ENCODE measurements around the gene CLDN24. TPM values are rescaled to one million over a fixed set of nuclear protein-coding genes. Genes with fewer than 3 reads are reported as not detected.

Gene CLDN24
- total RNA-seq, 1 experiment from 2014 or later, result not detected

DNA sequence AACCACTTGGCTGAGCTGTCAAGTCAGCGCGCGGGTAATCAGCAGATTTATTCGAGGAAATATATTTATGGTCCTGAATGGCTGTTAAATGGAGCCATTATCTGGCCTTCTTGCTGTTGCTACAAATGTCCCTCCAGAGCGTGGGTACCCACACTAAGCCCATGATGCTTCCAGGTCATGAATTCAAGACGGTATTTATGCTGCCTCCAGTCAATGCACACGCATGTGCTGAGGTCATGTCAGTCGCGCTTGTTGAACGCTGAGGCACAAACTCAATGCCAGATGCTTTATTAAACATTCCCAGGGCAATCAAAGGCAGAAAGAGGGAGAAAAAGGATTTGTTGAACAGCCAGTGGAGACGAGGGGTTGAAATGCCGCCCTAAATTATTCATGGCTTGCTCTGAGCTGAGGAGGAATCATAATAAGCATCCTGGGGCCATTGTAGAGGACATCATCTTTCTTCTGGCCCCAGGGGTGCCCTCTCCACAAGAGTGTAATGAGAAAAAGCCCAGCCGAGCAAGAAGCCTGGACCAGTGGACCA lies 36.1 kb upstream of the CLDN24 start:
- Histone ChIP-seq H3K27me3 (ENCODE audit: insufficient read depth, low read length) (no peaks in the 10 kb centered on the region), H4K8ac (replicated peaks; ENCODE audit: insufficient read length, low read depth, low read length) (no peak overlapping the region), H3K14ac (ENCODE audit: insufficient read depth, low read length) (no peak overlapping the region), H3K4ac (ENCODE audit: low read depth, low read length) (no peak overlapping the region), H2BK120ac (ENCODE audit: low read depth, low read length, poor library complexity, severe bottlenecking) (no peak overlapping the region), H3K27ac (ENCODE audit: insufficient read length, low read depth, low read length) (no peak overlapping the region), H2BK20ac (ENCODE audit: low read depth, low read length, poor library complexity, severe bottlenecking) (no peak overlapping the region), H3K79me2 (ENCODE audit: insufficient read depth, low read length) (no peaks in the 10 kb centered on the region), H3K4me1 (ENCODE audit: insufficient read depth, low read length) (no peaks in the 10 kb centered on the region), H4K91ac (ENCODE audit: insufficient read length, low read depth, low read length) (no peak overlapping the region), H3K9ac (ENCODE audit: extremely low read depth, insufficient read length, low read length) (no peak overlapping the region), H2BK12ac (ENCODE audit: insufficient read length, low read depth, low read length) (no peak overlapping the region), H3K9me3 (ENCODE audit: control insufficient read depth, low read depth, low read length) (no peaks in the 10 kb centered on the region), H3T11ph (ENCODE audit: low read length) (no peak overlapping the region), H3K23ac (ENCODE audit: insufficient read length, low read depth, low read length) (no peak overlapping the region), H3K4me2 (ENCODE audit: insufficient read depth, insufficient read length, low read length) (no peak overlapping the region), H4K20me1 (ENCODE audit: control insufficient read depth, insufficient read depth, insufficient read length) (no peaks in the 10 kb centered on the region), H3K18ac (ENCODE audit: insufficient read length, low read depth, low read length) (no peak overlapping the region), H2AFZ (ENCODE audit: low read length) (no peak overlapping the region), H3K56ac (ENCODE audit: insufficient read length, low read depth, low read length) (no peak overlapping the region), H2BK15ac (ENCODE audit: low read depth, low read length) (no peak overlapping the region), H2AK5ac (ENCODE audit: insufficient read length, low read length) (no peak overlapping the region), H4K5ac (ENCODE audit: insufficient read length, low read depth, low read length) (no peak overlapping the region), H3K23me2 (ENCODE audit: insufficient read length, low read depth, low read length, poor library complexity, severe bottlenecking) (no peaks in the 10 kb centered on the region), H2BK5ac (ENCODE audit: insufficient read length, low read length) (no peak overlapping the region), H3K79me1 (ENCODE audit: insufficient read depth, low read depth, low read length, poor library complexity, severe bottlenecking) (no peaks in the 10 kb centered on the region)
- no peaks in the 10 kb centered on the region; the same call in 1 of the 2 replicates for H3K27me3 Mint-ChIP-seq (ENCODE audit: low read depth)
- no peak for DNase-seq
- TF ChIP-seq, protein P1, sequence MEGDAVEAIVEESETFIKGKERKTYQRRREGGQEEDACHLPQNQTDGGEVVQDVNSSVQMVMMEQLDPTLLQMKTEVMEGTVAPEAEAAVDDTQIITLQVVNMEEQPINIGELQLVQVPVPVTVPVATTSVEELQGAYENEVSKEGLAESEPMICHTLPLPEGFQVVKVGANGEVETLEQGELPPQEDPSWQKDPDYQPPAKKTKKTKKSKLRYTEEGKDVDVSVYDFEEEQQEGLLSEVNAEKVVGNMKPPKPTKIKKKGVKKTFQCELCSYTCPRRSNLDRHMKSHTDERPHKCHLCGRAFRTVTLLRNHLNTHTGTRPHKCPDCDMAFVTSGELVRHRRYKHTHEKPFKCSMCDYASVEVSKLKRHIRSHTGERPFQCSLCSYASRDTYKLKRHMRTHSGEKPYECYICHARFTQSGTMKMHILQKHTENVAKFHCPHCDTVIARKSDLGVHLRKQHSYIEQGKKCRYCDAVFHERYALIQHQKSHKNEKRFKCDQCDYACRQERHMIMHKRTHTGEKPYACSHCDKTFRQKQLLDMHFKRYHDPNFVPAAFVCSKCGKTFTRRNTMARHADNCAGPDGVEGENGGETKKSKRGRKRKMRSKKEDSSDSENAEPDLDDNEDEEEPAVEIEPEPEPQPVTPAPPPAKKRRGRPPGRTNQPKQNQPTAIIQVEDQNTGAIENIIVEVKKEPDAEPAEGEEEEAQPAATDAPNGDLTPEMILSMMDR (conservative IDR thresholded peaks at IDR 0.05), result no peak
- no peak overlapping the region for H3K4me3 Mint-ChIP-seq
- 0 out of 5 replicates have a peak, but pooled peaks cover 0 to 2% of the 10 kb centered on the region in 2 experiments for H3K9me3 Mint-ChIP-seq
- WGBS (ENCODE audit: extremely low coverage, insufficient read length, low lambda C conversion rate), result no CpG with 5 or more reads among the region's 13 CpGs
- no peaks in the 10 kb centered on the region for H3K36me3 Mint-ChIP-seq (ENCODE audit: insufficient read depth in 1 of 3, low read depth in 3 of 3)
- no peak overlapping the region for H3K27ac Mint-ChIP-seq
- H3K4me1 Mint-ChIP-seq, result peaks cover 11 to 12% of the 10 kb centered on the region in 2 experiments
